Stimulated activated naive CD8-positive, alpha-beta T cell treated with anti-CD3 and anti-CD28 coated beads, Interleukin-15, Interleukin-2, amounts not matched to agents 100 ng/mL and 50 ng/mL, for 24 hours (primary cell): ENCODE data around the gene KRTAP5-8.
"Not testable (repeated sequence)": the region's sequence is repeated elsewhere in the genome, so short reads cannot be mapped to it uniquely, and the experiment has no call there.

Source experiments
- H3K27ac Mint-ChIP-seq: one replicate; pipeline ENCODE4 v1.8.0; 2021; ENCODE audit warnings: mild to moderate bottlenecking, mixed read lengths
- H3K27me3 Mint-ChIP-seq: one replicate; pipeline ENCODE4 v1.8.0; 2021; ENCODE audit warnings: mixed read lengths
- H3K36me3 Mint-ChIP-seq: one replicate; pipeline ENCODE4 v1.8.0; 2021; ENCODE audit warnings: low read depth, mixed read lengths
- H3K4me1 Mint-ChIP-seq: one replicate; pipeline ENCODE4 v1.8.0; 2021; ENCODE audit warnings: low read depth, mixed read lengths
- H3K4me3 Mint-ChIP-seq: one replicate; pipeline ENCODE4 v1.8.0; 2021; ENCODE audit warnings: mild to moderate bottlenecking, mixed read lengths
- H3K9me3 Mint-ChIP-seq: one replicate; pipeline ENCODE4 v1.8.0; 2021; ENCODE audit warnings: mixed read lengths

The KRTAP5-8 gene

DNA sequence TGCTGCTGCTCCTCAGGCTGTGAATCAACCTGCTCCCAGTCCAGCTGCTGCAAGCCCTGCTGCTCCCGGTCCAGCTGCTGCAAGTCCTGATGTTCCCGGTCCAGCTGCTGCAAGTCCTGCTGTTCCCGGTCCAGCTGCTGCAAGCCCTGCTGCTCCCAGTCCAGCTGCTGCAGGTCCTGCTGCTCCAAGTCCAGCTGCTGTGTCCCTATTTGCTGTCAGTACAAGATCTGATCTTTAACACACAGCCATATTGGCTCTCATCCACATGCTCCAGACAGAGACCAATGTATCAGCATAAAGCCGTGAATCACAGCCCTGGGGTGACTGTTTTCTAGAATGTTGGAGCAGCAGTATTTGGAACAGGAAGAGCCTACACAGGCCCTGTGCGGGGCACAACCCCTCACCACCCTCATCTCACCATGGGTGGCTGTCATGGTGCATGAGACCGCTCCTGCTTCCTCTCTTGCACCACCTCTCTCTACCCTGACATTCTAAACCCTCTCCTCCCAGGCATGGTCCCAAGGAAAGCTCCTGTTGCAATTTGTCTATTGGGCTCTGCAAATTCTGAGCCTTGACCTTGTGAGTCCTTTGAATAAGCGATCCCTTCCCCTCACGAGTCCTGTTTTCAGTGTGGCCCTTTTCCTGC is 31.0 kb downstream of the KRTAP5-8 start:
- H3K36me3 Mint-ChIP-seq: no peaks in the 10 kb centered on the region
- H3K27me3 Mint-ChIP-seq: peaks cover 24% of the 10 kb centered on the region
- H3K9me3 Mint-ChIP-seq: no peaks in the 10 kb centered on the region
- no peak overlapping the region for H3K4me3 Mint-ChIP-seq
- H3K4me1 Mint-ChIP-seq: no peaks in the 10 kb centered on the region
- H3K27ac Mint-ChIP-seq: no peak overlapping the region

DNA sequence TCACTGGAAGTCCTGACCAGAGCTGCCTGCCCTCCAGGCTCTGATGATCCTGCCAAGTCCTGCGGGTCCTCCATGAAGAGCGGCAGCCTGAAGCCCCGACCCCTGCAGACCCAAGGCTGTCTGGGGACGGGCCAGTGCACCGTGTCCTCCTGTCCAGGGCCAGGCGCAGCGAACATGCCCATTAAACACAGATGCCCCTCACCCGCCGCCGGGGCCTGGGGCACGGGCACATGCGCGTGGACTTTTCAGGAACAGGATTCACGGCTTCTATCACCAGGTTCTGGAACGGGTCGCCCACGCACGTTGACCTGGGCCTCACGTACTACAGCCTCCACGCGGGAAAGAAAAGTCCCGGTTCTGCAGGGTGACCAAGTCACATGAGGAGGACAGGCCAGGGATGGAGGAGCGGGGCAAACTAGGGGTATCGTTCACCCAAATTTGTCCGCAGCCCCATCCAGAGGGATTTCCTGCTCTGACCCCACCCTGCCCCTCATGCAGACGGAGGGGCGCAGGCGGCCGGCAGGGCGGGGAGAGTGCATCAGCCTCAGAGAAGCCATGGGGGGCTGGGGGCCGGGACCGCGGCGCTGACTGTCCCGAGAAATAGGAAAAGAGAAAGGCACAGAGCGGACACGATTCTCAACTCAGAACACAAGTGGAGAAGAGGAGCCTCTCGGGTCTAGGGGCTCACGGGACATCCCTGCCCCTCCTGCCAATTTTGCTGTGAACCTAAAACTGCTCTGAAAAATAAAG is 33.5 kb downstream of the KRTAP5-8 start:
- not testable (repeated sequence) for H3K27me3 Mint-ChIP-seq, H3K9me3 Mint-ChIP-seq, H3K4me3 Mint-ChIP-seq, H3K36me3 Mint-ChIP-seq, H3K27ac Mint-ChIP-seq, H3K4me1 Mint-ChIP-seq

DNA sequence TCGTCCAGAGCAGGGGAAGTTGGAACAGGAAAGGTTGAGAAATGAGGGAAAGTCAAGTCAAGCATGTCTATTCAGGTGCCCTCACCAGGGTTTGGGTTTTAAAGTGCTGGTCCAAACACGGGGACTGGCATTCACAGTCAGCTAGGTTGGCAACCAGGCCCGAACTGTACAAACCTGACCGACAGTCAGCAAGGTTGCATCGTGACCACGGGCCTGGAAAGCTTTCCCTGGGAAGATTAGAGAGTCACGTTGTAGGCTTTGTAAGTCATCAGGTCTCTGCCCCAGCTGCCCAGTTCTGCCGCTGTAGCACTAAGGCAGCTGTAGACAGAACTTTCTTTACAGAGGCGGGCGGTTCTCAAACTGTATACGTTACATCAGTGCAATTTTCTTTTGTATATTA is 35.0 kb downstream of the KRTAP5-8 start:
- H3K4me3 Mint-ChIP-seq: no peak overlapping the region
- no peaks in the 10 kb centered on the region for H3K4me1 Mint-ChIP-seq
- no peaks in the 10 kb centered on the region for H3K9me3 Mint-ChIP-seq
- H3K27me3 Mint-ChIP-seq: peaks cover 4% of the 10 kb centered on the region
- H3K36me3 Mint-ChIP-seq: no peaks in the 10 kb centered on the region
- H3K27ac Mint-ChIP-seq: no peak overlapping the region

DNA sequence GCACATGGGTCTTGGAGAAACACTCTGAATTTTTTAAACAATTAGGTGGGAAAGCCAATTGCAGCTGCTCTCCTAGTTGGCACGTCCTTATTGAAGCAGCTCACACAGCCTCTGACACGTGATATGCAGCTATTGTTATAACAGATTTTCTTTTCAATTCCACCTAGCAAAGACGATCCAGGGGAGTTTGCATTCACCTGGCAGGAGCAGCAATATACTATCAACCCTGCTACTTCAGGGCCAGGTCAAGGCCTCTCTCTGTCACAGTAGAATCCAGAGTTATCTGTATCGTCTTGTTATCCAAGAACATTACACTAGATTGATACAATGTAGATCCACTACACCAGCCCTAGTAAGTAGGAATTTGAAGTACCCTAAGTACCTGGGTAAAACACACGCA is 36.6 kb downstream of the KRTAP5-8 start:
- Mint-ChIP-seq H3K27me3 (peaks cover 4% of the 10 kb centered on the region), H3K27ac (no peak overlapping the region), H3K36me3 (no peaks in the 10 kb centered on the region), H3K4me1 (no peaks in the 10 kb centered on the region), H3K9me3 (no peaks in the 10 kb centered on the region), H3K4me3 (no peak overlapping the region)

DNA sequence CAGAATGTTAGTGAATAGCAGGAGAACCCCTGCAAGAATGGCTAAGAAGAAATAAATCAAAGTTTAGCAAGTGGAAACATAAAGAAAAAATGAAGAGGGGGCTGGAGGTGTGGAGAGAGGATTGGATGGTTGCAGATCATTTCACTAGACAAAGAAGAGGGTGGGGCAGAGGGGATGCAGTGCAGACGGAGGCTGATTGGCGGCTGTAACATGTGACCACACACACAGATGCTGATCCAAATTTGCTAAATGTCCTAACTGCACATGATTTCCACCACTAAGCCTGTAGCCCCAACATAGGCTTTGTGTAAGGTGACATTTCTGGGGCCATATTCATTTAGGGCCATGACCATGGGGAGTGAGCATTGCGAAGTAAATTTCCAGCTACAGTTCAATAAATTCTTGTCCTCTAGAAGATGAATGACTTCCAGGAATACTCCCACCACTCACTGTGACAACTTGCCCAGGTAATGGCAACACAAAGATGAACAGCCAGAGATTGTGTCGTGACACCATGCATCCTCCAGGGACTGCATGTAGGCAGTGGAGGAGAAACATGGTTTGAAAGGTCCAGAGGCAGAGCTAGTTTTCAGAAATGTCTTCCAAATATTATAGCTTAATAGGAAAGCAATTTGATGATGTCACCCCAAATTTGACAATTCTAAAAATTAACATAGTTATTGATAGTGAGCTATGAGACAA is 38.0 kb downstream of the KRTAP5-8 start:
- Mint-ChIP-seq H3K4me1 (peaks cover 8% of the 10 kb centered on the region), H3K9me3 (no peaks in the 10 kb centered on the region), H3K4me3 (no peak overlapping the region), H3K27ac (no peak overlapping the region), H3K36me3 (no peaks in the 10 kb centered on the region), H3K27me3 (peaks cover 5% of the 10 kb centered on the region)

DNA sequence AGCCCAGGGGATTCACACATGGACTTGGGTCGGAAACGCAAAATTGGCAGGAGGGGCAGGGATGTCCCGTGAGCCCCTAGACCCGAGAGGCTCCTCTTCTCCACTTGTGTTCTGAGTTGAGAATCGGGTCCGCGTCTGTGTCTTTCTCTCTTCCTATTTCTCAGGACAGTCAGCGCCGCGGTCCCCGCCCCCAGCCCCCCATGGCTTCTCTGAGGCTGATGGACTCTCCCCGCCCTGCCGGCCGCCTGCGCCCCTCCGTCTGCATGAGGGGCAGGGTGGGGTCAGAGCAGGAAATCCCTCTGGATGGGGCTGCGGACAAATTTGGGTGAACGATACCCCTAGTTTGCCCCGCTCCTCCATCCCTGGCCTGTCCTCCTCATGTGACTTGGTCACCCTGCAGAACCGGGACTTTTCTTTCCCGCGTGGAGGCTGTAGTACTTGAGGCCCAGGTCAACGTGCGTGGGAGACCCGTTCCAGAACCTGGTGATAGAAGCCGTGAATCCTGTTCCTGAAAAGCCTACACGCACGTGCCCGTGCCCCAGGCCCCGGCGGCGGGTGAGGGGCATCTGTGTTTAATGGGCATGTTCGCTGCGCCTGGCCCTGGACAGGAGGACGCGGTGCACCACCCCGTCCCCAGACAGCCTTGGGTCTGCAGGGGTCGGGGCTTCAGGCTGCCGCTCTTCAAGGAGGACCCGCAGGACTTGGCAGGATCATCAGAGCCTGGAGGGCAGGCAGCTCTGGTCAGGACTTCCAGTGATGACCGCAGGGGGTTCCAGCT is 39.1 kb downstream of the KRTAP5-8 start:
- H3K4me3 Mint-ChIP-seq, H3K36me3 Mint-ChIP-seq, H3K9me3 Mint-ChIP-seq, H3K27me3 Mint-ChIP-seq, H3K27ac Mint-ChIP-seq: not testable (repeated sequence)
- H3K4me1 Mint-ChIP-seq: peaks cover 11% of the 10 kb centered on the region

DNA sequence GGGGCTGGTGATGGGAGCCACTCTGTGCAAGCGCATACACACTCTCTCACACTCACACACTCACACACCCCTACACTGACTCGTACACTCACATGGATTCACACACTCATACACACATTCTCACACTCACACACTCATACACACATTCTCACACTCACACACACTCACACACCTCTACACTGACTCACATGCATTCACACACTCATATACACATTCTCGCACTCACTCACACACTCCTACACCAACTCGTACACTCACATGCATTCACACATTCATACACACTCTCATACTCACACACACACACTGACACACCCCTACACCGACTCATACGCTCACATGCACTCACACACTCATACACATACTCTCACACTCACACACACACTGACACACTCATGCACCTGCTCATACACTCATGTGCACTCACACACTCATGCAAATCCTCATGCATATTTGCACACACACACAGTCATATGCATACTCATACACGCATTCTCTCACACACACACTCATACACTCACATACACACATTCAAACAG is 39.7 kb downstream of the KRTAP5-8 start:
- Mint-ChIP-seq H3K27me3 (peaks cover 12% of the 10 kb centered on the region), H3K4me1 (peaks cover 11% of the 10 kb centered on the region), H3K36me3 (no peaks in the 10 kb centered on the region), H3K4me3 (no peak overlapping the region), H3K9me3 (no peaks in the 10 kb centered on the region), H3K27ac (no peak overlapping the region)

DNA sequence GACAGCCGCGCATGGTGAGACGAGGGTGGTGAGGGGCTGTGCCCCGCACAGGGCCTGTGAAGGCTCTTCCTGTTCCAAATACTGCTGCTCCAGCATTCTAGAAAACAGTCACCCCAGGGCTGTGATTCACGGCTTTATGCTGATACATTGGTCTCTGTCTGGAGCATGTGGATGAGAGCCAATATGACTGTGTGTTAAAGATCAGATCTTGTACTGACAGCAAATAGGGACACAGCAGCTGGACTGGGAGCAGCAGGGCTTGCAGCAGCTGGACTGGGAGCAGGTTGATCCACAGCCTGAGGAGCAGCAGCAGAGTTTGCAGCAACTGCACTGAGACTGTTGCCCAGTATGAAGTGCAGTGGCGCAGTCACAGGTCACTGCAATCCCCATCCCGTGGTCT is 41.7 kb downstream of the KRTAP5-8 start:
- H3K27me3 Mint-ChIP-seq: peaks cover 22% of the 10 kb centered on the region
- not testable (repeated sequence) for H3K36me3 Mint-ChIP-seq, H3K4me3 Mint-ChIP-seq

DNA sequence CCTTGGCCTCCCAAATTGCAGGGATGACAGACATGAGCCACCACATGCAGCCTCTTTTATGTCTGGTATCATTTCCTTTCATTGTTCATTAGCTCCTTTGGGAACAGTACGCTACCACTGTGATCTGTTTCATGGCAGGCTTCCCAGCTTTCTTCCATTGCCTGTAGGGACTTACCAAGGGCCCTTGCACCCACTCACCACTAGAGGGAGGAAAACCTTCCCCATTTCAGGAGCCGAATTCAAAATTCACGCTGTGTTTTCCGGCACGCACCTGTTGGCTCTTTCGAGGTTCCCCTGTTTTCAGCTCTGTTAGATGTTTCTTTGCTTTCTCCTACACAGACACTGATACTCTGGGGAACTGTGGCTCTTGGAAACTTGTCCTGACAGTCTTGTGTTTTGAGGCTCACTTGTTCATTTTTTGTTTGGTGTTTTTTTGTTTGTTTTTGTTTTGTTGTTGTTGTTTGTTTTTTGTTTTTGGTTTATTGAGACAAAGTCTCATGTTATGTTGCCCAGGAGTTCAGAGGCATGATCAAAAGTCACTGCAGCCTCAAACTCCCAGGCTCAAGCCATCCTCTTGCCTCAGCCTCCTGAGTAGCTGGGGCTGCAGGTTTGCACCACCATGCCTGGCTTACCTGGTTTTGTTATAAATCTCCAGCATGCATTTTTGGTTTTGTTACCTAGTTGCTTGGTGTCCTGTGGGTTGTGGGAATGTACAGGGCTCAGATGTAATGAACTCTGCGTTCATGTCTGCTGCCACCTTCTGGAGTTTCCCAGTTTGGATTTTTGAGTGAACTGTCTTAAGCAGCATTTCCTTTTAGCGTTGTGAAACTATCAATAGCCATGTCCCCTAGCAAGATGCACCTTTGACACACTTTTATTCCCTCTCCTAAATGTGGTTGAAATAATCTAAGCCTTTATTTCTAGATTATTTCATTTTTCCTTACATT is 42.5 kb downstream of the KRTAP5-8 start:
- Mint-ChIP-seq H3K27ac (no peak overlapping the region), H3K4me3 (no peak overlapping the region), H3K9me3 (no peaks in the 10 kb centered on the region), H3K27me3 (peaks cover 28% of the 10 kb centered on the region), H3K4me1 (peaks cover 11% of the 10 kb centered on the region), H3K36me3 (no peaks in the 10 kb centered on the region)

More for the DNA sequence above, 41.7 kb downstream of the KRTAP5-8 start:
- peaks cover 11% of the 10 kb centered on the region for H3K4me1 Mint-ChIP-seq
- not testable (repeated sequence) for H3K27ac Mint-ChIP-seq, H3K9me3 Mint-ChIP-seq

DNA sequence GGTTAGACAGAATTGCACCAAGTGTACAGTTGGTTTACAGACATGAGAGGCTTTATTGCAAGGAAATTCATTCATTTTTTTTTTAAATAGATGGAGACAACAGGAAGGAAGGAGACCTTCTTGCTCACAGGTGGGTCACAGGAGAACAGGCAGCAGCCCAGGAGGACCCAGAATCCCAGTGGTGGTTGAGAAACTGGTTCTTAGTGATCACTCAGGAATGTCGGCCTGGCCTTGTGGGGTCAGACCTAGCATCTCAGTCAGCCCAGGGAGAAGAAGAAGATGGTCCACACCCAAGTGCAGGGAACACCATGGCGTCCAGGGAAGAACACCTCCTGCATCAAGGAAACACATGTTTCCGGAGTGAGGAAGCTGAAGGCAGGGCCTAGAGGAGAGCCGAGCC is 44.0 kb downstream of the KRTAP5-8 start:
- H3K4me1 Mint-ChIP-seq: peaks cover 11% of the 10 kb centered on the region
- H3K27ac Mint-ChIP-seq: no peak overlapping the region
- H3K4me3 Mint-ChIP-seq: no peak overlapping the region
- no peaks in the 10 kb centered on the region for H3K36me3 Mint-ChIP-seq
- H3K9me3 Mint-ChIP-seq: no peaks in the 10 kb centered on the region
- H3K27me3 Mint-ChIP-seq: peaks cover 28% of the 10 kb centered on the region

DNA sequence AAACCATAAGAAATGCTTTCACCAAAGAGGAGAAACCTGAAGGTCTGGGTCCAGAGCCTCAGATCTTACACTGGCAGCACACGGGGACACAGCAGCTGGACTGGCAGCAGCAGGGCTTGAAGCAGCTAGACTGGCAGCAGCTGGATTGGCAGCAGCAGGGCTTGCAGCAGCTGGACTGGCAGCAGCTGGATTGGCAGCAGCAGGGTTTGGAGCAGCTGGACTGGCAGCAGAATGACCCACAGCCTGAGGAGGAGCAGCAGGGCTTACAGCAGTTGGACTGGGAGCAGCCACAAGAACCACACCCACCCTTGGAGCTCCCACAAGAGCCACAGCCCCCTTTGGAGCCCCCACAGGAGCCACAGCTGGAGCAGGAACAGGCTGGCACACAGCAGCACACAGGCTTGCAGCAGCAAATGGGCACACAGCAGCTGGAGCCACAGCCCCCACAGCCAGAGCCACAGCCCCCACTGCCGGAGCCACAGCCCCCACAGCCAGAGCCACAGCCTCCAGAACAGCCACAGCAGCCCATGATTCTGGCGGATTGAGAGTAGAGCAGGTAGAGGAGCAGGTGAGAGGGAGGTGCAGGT is 44.6 kb downstream of the KRTAP5-8 start, which contains the start of gene KRTAP5-11:
TSS of gene KRTAP5-11 (minus strand) at position 567 of the 587 bp plus-strand sequence. CDS start at position 529, 38 bp downstream.
- Mint-ChIP-seq H3K4me3 (no peak within 1 kb of the TSS), H3K27ac (no peak within 1 kb of the TSS), H3K4me1 (peaks cover 11% of the 10 kb centered on the region), H3K27me3 (peaks cover 28% of the 10 kb centered on the region), H3K9me3 (no peaks in the 10 kb centered on the region), H3K36me3 (no peaks in the 10 kb centered on the region)

DNA sequence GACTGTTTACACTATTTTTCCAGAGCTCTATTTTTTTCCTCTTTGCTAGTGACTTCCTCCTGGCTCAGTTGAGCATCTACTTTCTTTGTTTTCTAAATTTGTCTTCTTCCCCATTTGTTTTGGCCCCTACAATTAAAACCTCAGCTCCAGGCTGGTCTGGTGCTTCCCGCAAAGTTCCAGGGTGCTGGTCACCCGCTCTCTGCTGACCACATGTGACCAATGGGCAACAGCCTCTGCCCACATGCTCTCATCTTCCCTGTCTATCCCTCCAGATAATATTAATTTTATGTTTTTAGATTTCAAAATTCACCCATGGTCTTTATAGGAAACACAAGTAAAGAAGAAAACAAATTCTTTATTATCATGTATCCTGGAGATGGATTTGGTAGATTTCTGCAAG is 45.1 kb downstream of the KRTAP5-8 start:
- H3K4me3 Mint-ChIP-seq, H3K9me3 Mint-ChIP-seq, H3K36me3 Mint-ChIP-seq, H3K27ac Mint-ChIP-seq: not testable (repeated sequence)
- Mint-ChIP-seq H3K4me1 (peaks cover 11% of the 10 kb centered on the region), H3K27me3 (peaks cover 28% of the 10 kb centered on the region)

DNA sequence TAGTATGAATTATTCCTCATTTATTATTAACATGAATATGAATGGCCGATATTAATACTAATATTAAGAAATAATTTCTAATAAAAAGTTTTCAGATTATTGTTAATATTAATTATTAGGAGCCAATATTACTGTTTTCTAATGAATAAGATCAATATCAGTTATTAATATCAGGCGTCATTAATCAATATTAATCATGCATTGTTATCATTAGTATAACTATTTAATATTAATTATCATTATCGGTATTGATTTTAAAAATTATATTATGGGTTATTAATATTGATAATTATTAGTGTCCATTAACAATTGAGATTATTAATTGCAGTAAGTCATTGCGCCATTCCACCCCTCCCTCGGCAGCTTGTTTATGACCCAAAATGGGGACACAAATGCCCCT is 47.8 kb downstream of the KRTAP5-8 start:
- not testable (repeated sequence) for H3K9me3 Mint-ChIP-seq, H3K4me1 Mint-ChIP-seq, H3K27ac Mint-ChIP-seq, H3K36me3 Mint-ChIP-seq, H3K4me3 Mint-ChIP-seq
- peaks cover 26% of the 10 kb centered on the region for H3K27me3 Mint-ChIP-seq
